Esophagus muscularis mucosa (tissue), 4 donors: ENCODE results near the gene IGSF23. TPM values are rescaled to one million over a fixed set of nuclear protein-coding genes. Genes with fewer than 3 reads are reported as not detected.

Experiments
- DNase-seq: peaks from one replicate; pipeline ENCODE4 v3.0.0-alpha.2; 2017; ENCODE audit errors: extremely low spot score
- H3K27ac ChIP-seq, 4 donors: fragments of 200-600 bp; sonication (generic); replicated peaks in 1 of 4; 1 replicate in 3 of 4; 2 replicates in 1 of 4; pipeline ENCODE4 v1.5.1; 2016 to 2019; ENCODE audit warnings: mild to moderate bottlenecking in 1 of 4
- H3K27me3 ChIP-seq, 4 donors: fragments of 200-600 bp; sonication (generic); one replicate each; pipeline versions ENCODE4 v1.5.1 to v1.6.0; 2016 to 2019
- H3K36me3 ChIP-seq, 4 donors: fragments of 200-600 bp; sonication (generic); one replicate each; pipeline ENCODE4 v1.5.1; 2016 to 2019
- H3K4me1 ChIP-seq, 4 donors: fragments of 200-600 bp; sonication (generic); one replicate each; pipeline ENCODE4 v1.5.1; 2016 to 2019
- H3K4me3 ChIP-seq, 4 donors: fragments of 200-600 bp; sonication (generic); 1 replicate in 2 of 4; 2 replicates in 2 of 4; pipeline ENCODE4 v1.5.1; 2016 to 2019; ENCODE audit warnings: mild to moderate bottlenecking in 4 of 4, moderate library complexity in 1 of 4
- H3K9me3 ChIP-seq, 4 donors: fragments of 200-600 bp; sonication (generic); 1 replicate in 3 of 4; 2 replicates in 1 of 4; pipeline ENCODE4 v1.5.1; 2016 to 2019
- CTCF ChIP-seq, 3 experiments: fragments of 200-600 bp in 2 of 3; fragments of 450-650 bp in 1 of 3; sonication (generic) in 2 of 3; IDR thresholded peaks; one replicate each; pipeline ENCODE4 v1.5.1; 2017 to 2019; ENCODE audit warnings: antibody characterized with exemption in 3 of 3, mild to moderate bottlenecking in 2 of 3, moderate library complexity in 1 of 3
- EP300 ChIP-seq: sonication (generic); formaldehyde crosslinking; IDR thresholded peaks from one replicate; pipeline ENCODE4 v1.6.1; 2017; ENCODE audit warnings: antibody characterized with exemption
- POLR2A ChIP-seq: fragments of 450-650 bp; IDR thresholded peaks from one replicate; pipeline ENCODE4 v1.6.1; 2017; ENCODE audit warnings: antibody characterized with exemption, moderate library complexity, mild to moderate bottlenecking, low read depth
- POLR2AphosphoS5 ChIP-seq, 2 donors: sonication (generic); formaldehyde crosslinking; IDR thresholded peaks; one replicate each; pipeline ENCODE4 v1.6.1; 2017; ENCODE audit warnings: antibody characterized with exemption in 2 of 2
- WGBS: methylation state at CpG from one replicate; pipeline ENCODE4 v1.1.5; 2018; 5-methylcytosine and 5-hydroxymethylcytosine counted together
- intact Hi-C: fragments of 100-400 bp; cut with DNase I; formaldehyde crosslinking; loops from one replicate; pipeline ENCODE4 v1.15.1; 2023
- total RNA-seq, 4 donors: library from RNA; depleted of rRNA; stranded (reverse); fragments of >200 nt; gene quantifications; one replicate each; pipeline versions ENCODE4 v1.1.0 to v1.2.1, GENCODE V29; 2016

IGSF23 gene
- total RNA-seq, 4 donors from 2014 or later = not detected

- H3K9me3 ChIP-seq = no peaks in the 10 kb centered on the region
- H3K36me3 ChIP-seq = no peaks in the 10 kb centered on the region
- no peaks in the 10 kb centered on the region for H3K4me1 ChIP-seq
- intact Hi-C loops = no loop called here
- TF ChIP-seq CTCF (IDR thresholded peaks at IDR 0.05) (no peak), POLR2A (no peak), EP300 (no peak), POLR2AphosphoS5 (IDR thresholded peaks at IDR 0.05) (no peak)
- H3K4me3 ChIP-seq = no peak overlapping the region
- H3K27ac ChIP-seq = no peak overlapping the region
- no peak for DNase-seq
- whole genome bisulfite sequencing = 43% methylated on average over 4 of the region's 4 CpGs
- peaks cover 0 to 23% (median 0%) of the 10 kb centered on the region in 4 donors for H3K27me3 ChIP-seq
Measured at GRCh38 chr19:44573627-44574026, 39.7 kb upstream of the IGSF23 start.

- peaks cover 0 to 21% (median 0%) of the 10 kb centered on the region in 4 donors for H3K27me3 ChIP-seq
- intact Hi-C loops = no loop called here
- WGBS = 87% methylated on average over 8 of the region's 8 CpGs
- H3K27ac ChIP-seq = no peak overlapping the region
- TF ChIP-seq POLR2A = no peak
- TF ChIP-seq POLR2AphosphoS5 (IDR thresholded peaks at IDR 0.05) = no peak
- no peak for TF ChIP-seq CTCF (IDR thresholded peaks at IDR 0.05)
- no peak for TF ChIP-seq EP300
- H3K36me3 ChIP-seq = no peaks in the 10 kb centered on the region
- no peaks in the 10 kb centered on the region for H3K4me1 ChIP-seq
- DNase-seq = no peak
- no peaks in the 10 kb centered on the region for H3K9me3 ChIP-seq
- no peak overlapping the region for H3K4me3 ChIP-seq
Measured at GRCh38 chr19:44574186-44574950, 39.0 kb upstream of the IGSF23 start.

GRCh38 chr19:44575116-44575700 is 38.2 kb upstream of the IGSF23 start:
- Histone ChIP-seq H3K36me3 (no peaks in the 10 kb centered on the region), H3K27ac (no peak overlapping the region), H3K4me1 (no peaks in the 10 kb centered on the region), H3K9me3 (no peaks in the 10 kb centered on the region), H3K27me3 (peaks cover 0 to 15% (median 0%) of the 10 kb centered on the region in 4 donors), H3K4me3 (no peak overlapping the region)
- intact Hi-C loops = no loop called here
- no peak for TF ChIP-seq CTCF (IDR thresholded peaks at IDR 0.05)
- WGBS = 76% methylated on average over 10 of the region's 11 CpGs
- no peak for DNase-seq

GRCh38 chr19:44576843-44577565 is 36.4 kb upstream of the IGSF23 start:
- H3K9me3 ChIP-seq = no peaks in the 10 kb centered on the region
- no peak for DNase-seq
- H3K4me1 ChIP-seq = no peaks in the 10 kb centered on the region
- 60% methylated on average over 8 of the region's 8 CpGs for whole genome bisulfite sequencing
- intact Hi-C loops = no loop called here
- peaks cover 0 to 6% (median 0%) of the 10 kb centered on the region in 4 donors for H3K27me3 ChIP-seq
- TF ChIP-seq POLR2A = no peak
- TF ChIP-seq CTCF (IDR thresholded peaks at IDR 0.05) = peak; percentile 41 to 60 (median 48)
- TF ChIP-seq POLR2AphosphoS5 (IDR thresholded peaks at IDR 0.05) = no peak
- no peak overlapping the region for H3K27ac ChIP-seq
- H3K36me3 ChIP-seq = no peaks in the 10 kb centered on the region
- H3K4me3 ChIP-seq = no peak overlapping the region
